ENCODE results near the gene PGLYRP4. TPM values are rescaled to one million over a fixed set of nuclear protein-coding genes. Genes with fewer than 3 reads are reported as not detected.
A peak's percentile ranks its signal among the peaks of the same experiment; 100 is the strongest.

Gene PGLYRP4
- total RNA-seq, 2 donors from 2014 or later: not detected

GRCh38 chr1:153306303-153307220 lies 42.1 kb downstream of the PGLYRP4 start:
- peaks cover 2% of the 10 kb centered on the region for H3K4me1 Mint-ChIP-seq
- Histone ChIP-seq H3K4me3 (ENCODE audit: low read length) (no peak overlapping the region), H3K4me1 (ENCODE audit: control insufficient read depth, insufficient read depth, low read length) (peaks cover 5% of the 10 kb centered on the region), H3K9ac (ENCODE audit: extremely low read depth, low read length, poor library complexity, severe bottlenecking) (no peak overlapping the region), H3K36me3 (ENCODE audit: control insufficient read depth, insufficient read depth, low read length) (no peaks in the 10 kb centered on the region), H3K9me3 (ENCODE audit: control insufficient read depth, low read length) (no peaks in the 10 kb centered on the region), H3K27me3 (ENCODE audit: control insufficient read depth, insufficient read depth, low read length, poor library complexity, severe bottlenecking) (peaks cover 9% of the 10 kb centered on the region), H3K27ac (ENCODE audit: low read depth, low read length) (no peak overlapping the region)
- no peaks in the 10 kb centered on the region for H3K36me3 Mint-ChIP-seq (ENCODE audit: low read depth)
- no peaks in the 10 kb centered on the region for H3K9me3 Mint-ChIP-seq
- no peak overlapping the region for H3K27ac Mint-ChIP-seq
- WGBS, 2 experiments (ENCODE audit: insufficient coverage in 1 of 2, insufficient read length in 1 of 2): 86 to 90% methylated on average over 18 to 22 of the region's 22 CpGs
- peaks cover 3% of the 10 kb centered on the region for H3K27me3 Mint-ChIP-seq (ENCODE audit: insufficient read depth)
- no peak overlapping the region for H3K4me3 Mint-ChIP-seq
- peak; percentile 18 for DNase-seq
- TF ChIP-seq CTCF (conservative IDR thresholded peaks at IDR 0.05): no peak

GRCh38 chr1:153305682-153306081 lies 43.0 kb downstream of the PGLYRP4 start:
- no peak for TF ChIP-seq CTCF (conservative IDR thresholded peaks at IDR 0.05)
- Histone ChIP-seq H3K27ac (ENCODE audit: low read depth, low read length) (no peak overlapping the region), H3K4me3 (ENCODE audit: low read length) (no peak overlapping the region), H3K9me3 (ENCODE audit: control insufficient read depth, low read length) (no peaks in the 10 kb centered on the region), H3K9ac (ENCODE audit: extremely low read depth, low read length, poor library complexity, severe bottlenecking) (no peak overlapping the region), H3K27me3 (ENCODE audit: control insufficient read depth, insufficient read depth, low read length, poor library complexity, severe bottlenecking) (peaks cover 9% of the 10 kb centered on the region), H3K4me1 (ENCODE audit: control insufficient read depth, insufficient read depth, low read length) (peaks cover 5% of the 10 kb centered on the region), H3K36me3 (ENCODE audit: control insufficient read depth, insufficient read depth, low read length) (no peaks in the 10 kb centered on the region)
- Mint-ChIP-seq H3K36me3 (ENCODE audit: low read depth) (no peaks in the 10 kb centered on the region), H3K27me3 (ENCODE audit: insufficient read depth) (peaks cover 3% of the 10 kb centered on the region), H3K4me3 (no peak overlapping the region), H3K4me1 (peaks cover 2% of the 10 kb centered on the region), H3K27ac (no peak overlapping the region), H3K9me3 (no peaks in the 10 kb centered on the region)
- 86 to 90% methylated on average over 5 to 6 of the region's 6 CpGs for WGBS, 2 experiments (ENCODE audit: insufficient coverage in 1 of 2, insufficient read length in 1 of 2)
- DNase-seq: no peak

- TF ChIP-seq CTCF (conservative IDR thresholded peaks at IDR 0.05): no peak
- Histone ChIP-seq H3K36me3 (ENCODE audit: control insufficient read depth, insufficient read depth, low read length) (no peaks in the 10 kb centered on the region), H3K9me3 (ENCODE audit: control insufficient read depth, low read length) (no peaks in the 10 kb centered on the region), H3K4me3 (ENCODE audit: low read length) (no peak overlapping the region), H3K27ac (ENCODE audit: low read depth, low read length) (no peak overlapping the region), H3K27me3 (ENCODE audit: control insufficient read depth, insufficient read depth, low read length, poor library complexity, severe bottlenecking) (peaks cover 9% of the 10 kb centered on the region), H3K9ac (ENCODE audit: extremely low read depth, low read length, poor library complexity, severe bottlenecking) (no peak overlapping the region), H3K4me1 (ENCODE audit: control insufficient read depth, insufficient read depth, low read length) (no peaks in the 10 kb centered on the region)
- no peaks in the 10 kb centered on the region for H3K36me3 Mint-ChIP-seq (ENCODE audit: low read depth)
- WGBS, 2 experiments (ENCODE audit: insufficient coverage in 1 of 2, insufficient read length in 1 of 2): 83 to 89% methylated on average over 4 to 5 of the region's 5 CpGs
- no peak overlapping the region for H3K27ac Mint-ChIP-seq
- no peak overlapping the region for H3K4me3 Mint-ChIP-seq
- no peaks in the 10 kb centered on the region for H3K4me1 Mint-ChIP-seq
- no peaks in the 10 kb centered on the region for H3K9me3 Mint-ChIP-seq
- peaks cover 10% of the 10 kb centered on the region for H3K27me3 Mint-ChIP-seq (ENCODE audit: insufficient read depth)
- no peak for DNase-seq
Observed at GRCh38 chr1:153302308-153302707, 46.3 kb downstream of the PGLYRP4 start.

Data from endodermal cell (in vitro differentiated cells).